Measurements from ENCODE around the gene NT5M. TPM values are rescaled to one million over a fixed set of nuclear protein-coding genes. Genes with fewer than 3 reads are reported as not detected.

The NT5M gene
- total RNA-seq, 1 experiment from 2014 or later = 5.5 TPM

DNA sequence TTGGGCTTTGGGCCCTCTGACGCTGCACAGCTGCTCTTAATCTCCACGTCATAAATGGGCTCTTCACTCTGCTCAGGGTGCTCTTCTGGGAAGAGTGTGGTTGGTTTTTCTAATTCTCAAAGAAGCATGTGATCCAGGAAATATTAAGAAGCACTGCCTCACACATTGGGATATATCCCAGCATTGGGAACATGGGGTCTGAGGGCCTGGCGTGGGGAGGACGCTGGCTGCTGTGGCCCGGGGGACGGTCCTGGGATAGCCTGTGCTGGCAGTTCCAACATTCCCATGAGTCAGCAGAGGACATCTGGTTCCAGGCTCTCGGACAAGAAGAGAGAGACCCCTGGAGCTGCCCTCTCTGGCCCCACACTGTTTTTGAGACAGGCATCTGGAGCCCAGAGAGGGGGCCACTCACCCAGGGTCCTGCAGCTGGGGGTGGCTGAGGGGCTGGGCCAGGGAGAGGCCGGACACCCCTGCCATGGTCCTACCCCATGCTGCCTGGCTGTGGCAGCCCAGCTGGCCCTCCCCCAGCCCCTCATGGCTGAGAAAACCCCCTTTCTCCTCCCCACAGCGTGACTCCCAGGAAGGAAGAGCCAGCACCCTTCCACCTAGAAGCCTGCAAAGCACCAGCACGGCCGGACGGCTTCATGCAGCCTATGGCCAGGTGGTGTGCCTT is 58.8 kb downstream of the NT5M start:
- Mint-ChIP-seq H3K4me3 (ENCODE audit: unreplicated experiment) (no peak overlapping the region), H3K27me3 (ENCODE audit: insufficient read depth, unreplicated experiment) (peaks cover 53% of the 10 kb centered on the region), H3K9me3 (ENCODE audit: unreplicated experiment) (peaks cover 31% of the 10 kb centered on the region), H3K4me1 (ENCODE audit: insufficient read depth, unreplicated experiment) (no peaks in the 10 kb centered on the region), H3K27ac (ENCODE audit: low read depth, unreplicated experiment) (no peak overlapping the region), H3K36me3 (ENCODE audit: insufficient read depth, unreplicated experiment) (no peaks in the 10 kb centered on the region)
- ChIA-PET POLR2A (no interaction called here), CTCF (interaction anchor here (0.6 to 0.8 kb wide), 2 partner anchors 15 to 210 kb away, joined by 3 read pairs; no protein-coding TSS in a partner anchor)
- no peak for TF ChIP-seq CTCF (IDR thresholded peaks at IDR 0.05; ENCODE audit: unreplicated experiment)
- no TSS peak for BruUV-seq (replicated peaks)
- intact Hi-C loops (cut with micrococcal nuclease) = no loop called here
- no peak for DNase-seq (ENCODE audit: unreplicated experiment)

GRCh38 chr17:17362540-17362930 is 59.4 kb downstream of the NT5M start:
- no TSS peak for BruUV-seq (replicated peaks)
- H3K27me3 Mint-ChIP-seq (ENCODE audit: insufficient read depth, unreplicated experiment) = peaks cover 59% of the 10 kb centered on the region
- no peaks in the 10 kb centered on the region for H3K4me1 Mint-ChIP-seq (ENCODE audit: insufficient read depth, unreplicated experiment)
- no peak for DNase-seq (ENCODE audit: unreplicated experiment)
- POLR2A ChIA-PET = no interaction called here
- TF ChIP-seq CTCF (IDR thresholded peaks at IDR 0.05; ENCODE audit: unreplicated experiment) = no peak
- CTCF ChIA-PET = no interaction called here
- no peak overlapping the region for H3K4me3 Mint-ChIP-seq (ENCODE audit: unreplicated experiment)
- no peak overlapping the region for H3K27ac Mint-ChIP-seq (ENCODE audit: low read depth, unreplicated experiment)
- intact Hi-C loops (cut with micrococcal nuclease) = no loop called here
- peaks cover 31% of the 10 kb centered on the region for H3K9me3 Mint-ChIP-seq (ENCODE audit: unreplicated experiment)
- no peaks in the 10 kb centered on the region for H3K36me3 Mint-ChIP-seq (ENCODE audit: insufficient read depth, unreplicated experiment)

DNA sequence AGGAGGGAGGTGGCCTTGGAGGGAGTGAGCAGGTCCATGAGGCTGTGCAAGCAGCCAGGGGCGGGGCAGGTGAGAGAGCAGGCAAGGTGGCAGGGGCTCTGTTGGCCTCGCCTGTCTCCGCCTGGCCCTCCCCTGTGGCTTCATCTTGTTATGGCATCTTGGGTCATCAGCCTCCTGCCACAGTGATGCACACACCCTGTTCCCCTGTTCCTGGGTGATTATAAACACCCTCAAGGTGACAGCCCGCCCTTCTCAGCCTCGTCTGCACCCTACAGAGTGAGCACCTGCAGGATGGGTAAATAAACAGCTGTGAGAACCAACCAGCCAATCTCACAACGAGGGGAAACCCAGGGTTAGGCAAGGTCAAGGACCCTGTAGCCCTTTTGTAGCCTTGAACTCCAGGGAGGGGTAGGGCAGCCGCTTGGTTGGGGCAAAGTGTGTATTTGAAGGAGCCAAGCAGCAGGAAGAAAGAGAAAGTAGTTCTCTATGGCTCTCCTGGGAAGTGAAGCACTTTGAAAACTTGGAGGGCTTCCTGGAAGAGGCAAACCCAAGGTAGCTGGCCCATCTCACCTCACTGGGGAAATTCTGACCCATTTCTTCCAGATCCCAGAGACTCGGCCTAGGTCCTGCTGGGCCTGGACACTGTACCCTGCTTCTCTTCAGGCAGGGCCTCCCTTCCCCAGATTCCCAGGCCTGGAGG is 60.6 kb downstream of the NT5M start:
- intact Hi-C loops (cut with micrococcal nuclease) = no loop called here
- Mint-ChIP-seq H3K9me3 (ENCODE audit: unreplicated experiment) (peaks cover 26% of the 10 kb centered on the region), H3K4me3 (ENCODE audit: unreplicated experiment) (no peak overlapping the region), H3K4me1 (ENCODE audit: insufficient read depth, unreplicated experiment) (no peaks in the 10 kb centered on the region), H3K36me3 (ENCODE audit: insufficient read depth, unreplicated experiment) (no peaks in the 10 kb centered on the region), H3K27ac (ENCODE audit: low read depth, unreplicated experiment) (peak overlapping the region; percentile 55), H3K27me3 (ENCODE audit: insufficient read depth, unreplicated experiment) (peaks cover 63% of the 10 kb centered on the region)
- POLR2A ChIA-PET = interaction anchor here (0.7 to 1.3 kb wide), 2 partner anchors 30 to 80 kb away, joined by 3 read pairs; no protein-coding TSS in a partner anchor
- no peak for TF ChIP-seq CTCF (IDR thresholded peaks at IDR 0.05; ENCODE audit: unreplicated experiment)
- BruUV-seq (replicated peaks) = no TSS peak
- DNase-seq (ENCODE audit: unreplicated experiment) = no peak
- CTCF ChIA-PET = interaction anchor here (0.6 to 1.1 kb wide), 2 partner anchors 9 to 22 kb away, joined by 3 to 5 read pairs; no protein-coding TSS in a partner anchor

GRCh38 chr17:17364338-17364667 is 61.1 kb downstream of the NT5M start:
- intact Hi-C loops (cut with micrococcal nuclease) = no loop called here
- no TSS peak for BruUV-seq (replicated peaks)

More at GRCh38 chr17:17364338-17364667, 61.1 kb downstream of the NT5M start:
- Mint-ChIP-seq H3K27me3 (ENCODE audit: insufficient read depth, unreplicated experiment) (peaks cover 63% of the 10 kb centered on the region), H3K4me3 (ENCODE audit: unreplicated experiment) (no peak overlapping the region), H3K4me1 (ENCODE audit: insufficient read depth, unreplicated experiment) (no peaks in the 10 kb centered on the region), H3K9me3 (ENCODE audit: unreplicated experiment) (peaks cover 22% of the 10 kb centered on the region), H3K27ac (ENCODE audit: low read depth, unreplicated experiment) (no peak overlapping the region), H3K36me3 (ENCODE audit: insufficient read depth, unreplicated experiment) (no peaks in the 10 kb centered on the region)
- ChIA-PET CTCF (interaction anchor here (0.6 to 1.1 kb wide), 3 partner anchors 8 to 21 kb away, joined by 3 to 5 read pairs (median 3); no protein-coding TSS in a partner anchor), POLR2A (interaction anchor here (0.7 to 1.3 kb wide), 2 partner anchors 29 to 80 kb away, joined by 3 read pairs; no protein-coding TSS in a partner anchor)
- DNase-seq (ENCODE audit: unreplicated experiment) = no peak
- TF ChIP-seq CTCF (IDR thresholded peaks at IDR 0.05; ENCODE audit: unreplicated experiment) = no peak

Data from MCF 10A (cell line).